HepG2 (cell line): ENCODE data around the gene AEN. TPM values are rescaled to one million over a fixed set of nuclear protein-coding genes. Genes with fewer than 3 reads are reported as not detected.
A peak's percentile ranks its signal among the peaks of the same experiment; 100 is the strongest.

Source experiments
- E2F2 ChIP-seq: sonication (generic); formaldehyde crosslinking; IDR thresholded peaks from 2 replicates; pipeline ENCODE4 v1.4.0; 2020; ENCODE audit warnings: missing genetic modification reagents, borderline replicate concordance
- HBP1 ChIP-seq: IDR thresholded peaks from 2 replicates; pipeline ENCODE4 v1.6.1; 2016; ENCODE audit warnings: low read depth, control low read depth
- MLXIP ChIP-seq: sonication (generic); formaldehyde crosslinking; IDR thresholded peaks from 2 replicates; pipeline ENCODE4 v1.9.0; 2021; ENCODE audit warnings: missing genetic modification reagents, borderline replicate concordance
- ZFP82 ChIP-seq: sonication (generic); formaldehyde crosslinking; IDR thresholded peaks from 2 replicates; pipeline ENCODE4 v1.5.1; 2020; ENCODE audit warnings: mild to moderate bottlenecking, missing genetic modification reagents, borderline replicate concordance
- ZFX ChIP-seq: sonication (generic); formaldehyde crosslinking; IDR thresholded peaks from 2 replicates; pipeline ENCODE4 v1.4.0; 2020; ENCODE audit warnings: mild to moderate bottlenecking, low read depth, missing genetic modification reagents, moderate library complexity
- ZHX2 ChIP-seq, 2 experiments: sonication (generic) in 1 of 2; formaldehyde crosslinking in 1 of 2; IDR thresholded peaks; 2 replicates each; pipeline versions ENCODE4 v1.6.1 to v1.9.0; 2014 to 2022; ENCODE audit warnings: antibody characterized with exemption in 1 of 2, borderline replicate concordance in 1 of 2, inconsistent platforms in 1 of 2, low read depth in 1 of 2, missing genetic modification reagents in 1 of 2
- ZNF207 ChIP-seq: fragments of 450-650 bp; IDR thresholded peaks from 2 replicates; pipeline ENCODE4 v1.6.1; 2016; ENCODE audit warnings: antibody characterized with exemption, borderline replicate concordance
- ZNF337 ChIP-seq: sonication (generic); formaldehyde crosslinking; IDR thresholded peaks from 2 replicates; pipeline ENCODE4 v1.5.1; 2020; ENCODE audit warnings: missing genetic modification reagents, low read depth, mild to moderate bottlenecking, borderline replicate concordance
- ZNF609 ChIP-seq: sonication (generic); formaldehyde crosslinking; IDR thresholded peaks from 2 replicates; pipeline ENCODE4 v1.4.0; 2020; ENCODE audit warnings: mild to moderate bottlenecking, missing genetic modification reagents, borderline replicate concordance
- ZNF792 ChIP-seq: IDR thresholded peaks from 2 replicates; pipeline ENCODE4 v1.6.1; 2016
- polyA plus RNA-seq, 8 experiments: library from polyadenylated mRNA; depleted of rRNA in 3 of 8; stranded (reverse) in 7 of 8; unstranded in 1 of 8; fragments of >200 nt; fragmentation: Illumina TruSeq in 4 of 8; extraction: Trizol in 4 of 8; gene quantifications; 2 replicates each; pipeline versions ENCODE4 v1.2.1 to v1.2.3, GENCODE V29; 2011 to 2016; ENCODE audit warnings: low read depth in 4 of 8, missing spikeins in 1 of 8, mixed read lengths in 1 of 8; ENCODE audit not compliant: insufficient read depth in 1 of 8
- total RNA-seq, 5 experiments: library from RNA; depleted of rRNA; stranded (reverse); fragments of >200 nt; fragmentation: Illumina TruSeq; extraction: Trizol; gene quantifications; 2 replicates each; pipeline ENCODE4 v1.2.3, GENCODE V29; 2016; ENCODE audit warnings: low read depth in 1 of 5

Gene AEN
- total and polyA plus RNA-seq, 2 of the 13 experiments (the other 11 are each of a cell fraction or from before 2014, with no cell fraction given), result 51.3 to 118 TPM

GRCh38 chr15:88620995-88621772 is at the start of gene AEN (continued):
- TF ChIP-seq HBP1 (CRISPR knock-in tag) (peak; percentile 69; the same call in 1 of the 2 replicates), E2F2 (CRISPR knock-in tag) (no peak), ZNF207 (no peak), ZFP82 (CRISPR knock-in tag) (no peak), ZHX2 (IDR thresholded peaks at IDR 0.05; ENCODE audit: low read depth) (no peak), ZHX2 (CRISPR knock-in tag; IDR thresholded peaks at IDR 0.05; ENCODE audit: borderline replicate concordance) (peak; percentile 67; the same call in 1 of the 2 replicates), ZNF792 (CRISPR knock-in tag) (no peak; the same call in 1 of the 2 replicates), ZFX (CRISPR knock-in tag) (peak; percentile 79), ZNF609 (CRISPR knock-in tag) (no peak), MLXIP (CRISPR knock-in tag) (no peak), ZNF337 (peak; percentile 70; the same call in 1 of the 2 replicates)
